ENCODE measurements around the gene PLCD3.

The PLCD3 gene

DNA sequence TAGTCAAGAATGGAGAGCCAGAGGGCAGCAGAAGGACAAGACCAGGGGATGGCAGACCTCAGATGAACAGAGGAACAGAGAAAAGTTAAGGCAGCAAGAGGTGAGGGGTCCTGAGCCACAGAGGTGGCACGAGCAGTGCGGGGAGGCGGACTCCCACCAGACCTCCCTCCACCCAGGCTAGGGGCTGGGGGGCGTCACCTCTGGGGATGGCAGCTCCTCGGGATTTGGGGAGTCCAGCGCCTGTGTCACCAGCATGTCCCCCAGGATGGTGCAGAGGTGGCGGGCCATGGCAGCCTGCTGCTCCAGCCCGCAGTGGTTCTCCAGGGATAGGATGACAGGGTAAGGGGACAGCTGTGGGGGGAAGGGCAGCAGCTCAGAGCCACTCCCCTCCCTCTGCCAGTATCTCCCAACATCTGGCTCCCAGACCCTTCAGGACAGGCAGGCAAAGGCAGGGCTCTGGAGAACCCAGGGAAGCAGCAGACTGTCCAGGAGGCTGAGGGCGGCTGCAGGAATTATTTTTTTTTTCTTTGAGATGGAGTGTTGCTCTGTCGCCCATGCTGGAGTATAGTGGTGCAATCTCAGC lies 15.8 kb downstream of the PLCD3 start:
- DNase-seq: peak; percentile 58

DNA sequence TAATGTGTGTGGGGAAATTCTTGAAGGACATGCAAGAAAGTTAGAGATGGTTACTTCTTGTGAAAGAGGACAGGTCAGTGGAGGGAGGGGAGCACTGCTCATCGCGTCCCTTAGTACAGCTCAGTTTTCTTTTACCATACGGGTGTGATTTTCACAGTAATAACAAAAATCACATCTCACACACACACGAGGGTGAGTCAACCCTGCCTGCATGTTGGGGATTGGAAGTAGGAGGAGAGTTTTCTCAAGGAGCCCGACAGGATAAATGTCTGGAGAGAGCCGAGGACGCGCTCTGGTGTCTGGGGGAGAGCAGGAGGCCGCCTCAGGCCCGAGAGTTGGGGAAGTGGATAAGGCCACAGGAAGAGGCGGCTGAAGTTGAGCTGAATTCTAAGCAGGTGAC lies 16.4 kb downstream of the PLCD3 start:
- DNase-seq: no peak

DNA sequence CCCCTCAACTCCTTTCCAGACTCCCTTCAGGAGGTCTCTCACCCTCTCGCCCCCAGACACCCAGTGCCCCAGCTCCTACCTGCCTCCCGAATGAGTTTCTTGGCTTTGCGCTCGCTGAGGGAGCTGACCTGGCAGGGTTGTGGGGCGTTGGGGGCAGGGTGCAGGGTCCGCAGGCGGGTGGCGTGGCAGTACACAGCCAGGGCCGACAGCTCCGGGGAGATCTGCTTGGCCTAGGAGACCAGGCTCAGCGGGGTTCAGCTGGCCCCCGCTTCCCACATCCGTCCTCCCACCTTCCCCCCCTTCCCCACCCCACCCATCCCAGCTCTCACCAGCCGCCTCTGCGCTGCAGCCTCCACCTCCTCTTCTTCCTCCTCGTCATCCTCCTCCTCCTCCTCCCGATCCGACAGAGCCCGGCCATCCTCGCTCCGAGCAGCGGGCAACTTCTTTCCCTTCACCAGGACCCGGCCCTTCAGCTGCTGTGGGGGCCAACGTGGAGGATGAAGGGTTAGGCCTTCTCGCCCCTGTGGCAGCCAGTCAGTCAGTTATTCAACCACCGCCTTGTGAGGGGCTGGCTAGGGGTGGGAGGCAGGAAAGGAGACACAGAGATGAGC lies 17.2 kb downstream of the PLCD3 start:
- no peak for DNase-seq

DNA sequence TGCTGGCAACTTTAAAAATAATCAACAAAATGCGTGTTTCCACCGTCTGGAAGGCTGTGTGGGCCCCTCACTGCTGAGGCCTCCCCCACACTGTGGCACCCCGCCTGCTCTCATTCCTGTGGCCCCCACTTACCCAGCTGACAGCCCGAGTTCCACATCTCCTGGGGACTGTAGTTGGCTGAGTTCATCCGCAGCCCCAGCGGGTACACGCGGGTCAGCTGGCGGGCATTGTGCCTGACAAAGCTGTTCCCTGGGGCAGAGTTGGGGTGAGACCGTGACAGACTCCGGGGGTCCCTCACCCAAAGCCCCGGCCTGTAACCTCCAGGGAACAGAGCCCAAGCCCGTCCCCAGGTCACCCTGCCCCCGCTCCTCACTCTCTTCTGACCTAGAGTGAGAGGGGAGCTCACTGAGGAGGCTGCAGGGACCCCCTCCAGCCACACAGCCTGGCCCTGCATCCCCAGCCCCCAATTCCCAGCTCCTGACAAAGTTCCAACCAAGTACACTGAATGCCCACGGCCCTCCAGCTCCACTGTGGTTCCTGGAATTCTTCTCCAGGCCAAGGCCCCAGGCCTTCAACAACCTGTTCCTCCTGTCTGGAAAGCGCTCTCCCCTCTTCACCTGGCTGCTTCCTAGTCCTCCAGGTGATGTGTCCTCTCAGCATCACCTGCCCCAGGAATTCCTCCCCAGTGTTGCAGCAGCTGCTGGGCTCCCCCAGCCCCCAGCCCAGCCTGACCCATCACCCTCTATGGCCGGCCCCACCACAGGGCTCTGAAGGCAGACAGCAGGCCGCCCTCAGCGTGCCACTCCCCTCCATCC lies 18.0 kb downstream of the PLCD3 start:
- DNase-seq: no peak

DNA sequence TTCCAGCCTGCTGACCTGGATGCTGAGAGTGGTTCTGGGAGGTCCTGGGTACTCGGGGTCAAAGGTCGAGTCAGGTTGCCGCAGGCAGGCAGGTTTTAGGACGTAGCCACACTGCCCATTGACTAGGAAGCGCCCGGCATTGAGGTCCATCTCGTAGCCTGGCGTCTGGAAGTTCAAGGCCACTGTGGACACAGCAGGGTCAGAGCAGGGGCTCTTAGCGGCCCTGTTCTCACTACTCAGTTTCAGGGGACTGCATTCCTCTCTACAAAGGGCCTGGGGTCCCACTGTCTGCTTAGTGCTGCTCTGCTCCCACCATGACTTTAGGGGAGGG lies 18.9 kb downstream of the PLCD3 start:
- DNase-seq: no peak

DNA sequence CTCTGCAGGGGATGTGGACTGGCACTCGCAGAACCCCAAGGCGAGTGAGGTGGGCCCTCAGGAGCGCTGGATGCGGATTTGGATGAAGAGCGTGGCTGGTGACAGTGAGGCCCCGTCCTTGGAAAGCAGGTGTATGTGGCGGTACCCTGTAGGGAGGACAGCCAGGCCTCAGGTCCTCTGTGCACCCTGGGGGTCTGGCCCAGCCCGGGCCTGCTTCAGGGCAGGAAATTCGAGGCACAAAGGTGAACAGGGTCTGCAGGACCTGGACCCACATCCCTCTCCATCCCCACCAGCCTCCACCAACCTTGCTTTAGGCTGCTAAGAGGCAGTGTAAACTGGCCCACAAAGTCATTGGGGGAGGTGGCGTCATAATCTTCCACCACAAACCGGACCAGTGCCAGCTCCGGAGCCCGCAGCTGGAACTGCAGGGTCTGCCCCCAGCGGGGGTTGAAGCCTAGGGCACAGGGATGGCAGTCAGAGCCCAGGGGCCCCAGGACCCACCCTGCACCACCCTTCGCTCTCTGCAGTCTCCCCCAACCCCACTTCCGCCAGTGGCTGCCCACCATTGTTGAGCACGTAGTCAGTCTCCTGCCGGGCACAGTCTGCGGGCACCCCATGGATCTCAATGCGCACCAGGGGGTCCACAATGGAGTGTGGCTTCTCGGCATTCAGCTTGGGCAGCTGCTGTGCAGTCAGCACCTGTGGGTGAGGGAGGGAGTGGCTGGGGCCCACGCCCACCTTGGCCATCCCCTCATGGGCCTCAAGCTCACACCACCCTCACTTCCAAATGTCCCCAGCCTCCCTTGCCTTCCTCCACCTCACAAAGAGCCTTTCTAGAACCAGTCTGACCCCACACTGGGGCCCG lies 19.5 kb downstream of the PLCD3 start:
- DNase-seq: no peak

DNA sequence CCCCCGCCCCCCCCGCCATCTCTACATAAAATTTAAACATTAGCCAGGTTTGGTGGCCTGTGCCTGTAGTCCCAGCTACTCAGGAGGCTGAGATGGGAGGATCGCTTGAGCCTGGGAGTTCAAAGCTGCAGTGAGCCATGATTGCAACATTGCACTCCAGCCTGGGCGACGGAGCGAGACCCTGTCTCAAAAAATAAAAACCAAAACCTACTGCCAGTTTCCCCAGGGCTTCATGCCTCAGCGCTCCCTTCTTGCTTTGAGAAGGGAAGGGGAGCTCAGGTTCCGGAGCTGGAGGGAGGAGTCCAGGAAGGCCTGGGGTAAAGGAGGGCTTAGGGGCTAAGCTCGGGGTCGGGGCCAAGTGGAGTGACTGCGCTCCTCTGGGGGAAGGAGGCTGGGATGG lies 20.5 kb downstream of the PLCD3 start:
- no peak for DNase-seq

DNA sequence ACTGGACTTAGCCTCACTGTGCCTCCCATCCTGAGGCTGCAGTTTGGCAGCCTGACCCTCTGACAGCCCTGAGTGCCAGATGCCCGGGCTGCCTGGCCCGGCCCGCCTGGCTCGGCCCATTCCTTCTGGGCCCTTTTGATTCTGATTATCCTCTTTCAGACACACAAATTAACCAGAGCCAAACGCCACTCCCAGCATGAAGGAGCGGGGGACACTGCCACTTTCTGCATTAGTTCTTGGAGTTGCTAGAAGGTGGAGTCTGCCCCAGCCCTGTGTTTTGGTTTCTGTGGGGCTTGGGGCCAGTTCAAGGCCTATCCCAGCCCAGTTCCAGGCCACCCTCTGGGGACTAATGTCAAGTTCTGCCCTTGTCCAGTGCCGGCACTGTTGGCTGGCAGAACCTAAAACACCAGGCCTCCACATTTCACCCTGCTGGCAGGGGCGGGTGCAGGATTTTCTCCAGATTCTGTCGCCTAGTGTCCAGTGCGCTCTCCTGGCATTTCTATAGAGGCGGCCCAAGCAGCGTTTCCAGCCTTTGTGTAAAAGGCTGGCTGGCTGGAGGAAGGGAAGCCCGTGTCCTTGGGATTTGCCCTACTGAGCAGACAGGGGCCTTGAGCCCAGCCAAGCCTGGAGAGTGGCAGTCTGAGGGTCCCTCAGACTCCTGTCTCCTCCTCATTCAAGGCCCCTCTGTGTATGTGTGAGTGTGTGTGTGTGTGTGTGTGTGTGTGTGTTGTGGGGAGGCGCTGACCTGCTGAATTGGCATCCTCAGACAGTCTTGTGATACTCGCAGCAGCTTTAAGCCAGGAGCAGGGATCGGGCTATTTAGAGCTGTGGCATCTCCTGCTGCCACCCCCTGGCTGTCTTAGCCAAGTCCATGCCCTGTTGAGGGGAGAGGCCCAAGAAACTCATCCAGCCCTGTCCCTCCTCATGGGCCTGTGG lies 21.4 kb downstream of the PLCD3 start:
- no peak for DNase-seq

DNA sequence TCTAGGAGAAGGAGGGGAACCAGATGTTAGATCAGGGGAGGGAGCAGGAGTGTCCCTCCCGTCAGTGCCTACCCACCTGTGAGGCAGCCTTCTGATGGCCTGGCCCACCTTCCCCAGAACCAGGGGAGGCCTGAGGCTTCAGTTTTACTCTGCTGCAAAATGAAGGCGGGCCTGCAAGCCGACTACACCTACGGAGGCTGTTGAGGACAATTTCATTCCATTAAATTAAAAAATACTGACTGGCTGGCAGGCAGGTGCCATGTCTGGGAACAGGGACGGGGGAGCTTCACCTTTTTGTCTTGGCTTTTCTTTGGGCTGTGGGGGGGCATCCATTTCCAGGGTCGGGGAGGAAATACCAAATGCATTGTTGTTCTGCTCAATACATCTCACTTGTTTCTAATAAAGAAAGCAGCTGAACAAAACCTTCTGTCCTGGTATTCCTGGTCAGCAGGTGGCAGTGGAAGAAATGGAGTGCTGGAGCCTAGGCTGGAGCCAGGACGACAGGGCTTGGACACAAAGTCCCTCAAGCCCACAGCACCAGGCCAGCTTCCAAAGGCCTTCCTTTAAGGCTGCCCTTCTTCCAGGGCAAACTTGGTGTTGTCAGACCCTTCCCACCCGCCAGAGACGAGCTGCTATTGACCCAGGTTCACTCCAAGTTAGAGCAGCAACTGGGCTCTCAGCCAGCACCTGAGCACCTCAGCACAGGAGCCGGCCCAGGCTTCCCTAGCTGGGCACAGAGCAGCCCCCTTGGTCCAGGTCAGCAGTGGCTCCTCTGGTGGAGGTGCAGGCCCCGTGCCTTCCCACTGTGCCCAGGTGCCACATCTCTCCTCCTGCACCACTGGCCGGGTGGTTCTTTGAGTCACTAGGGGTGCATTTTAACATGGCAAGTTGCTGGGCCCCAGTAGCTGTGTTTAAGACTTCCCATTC lies 23.5 kb downstream of the PLCD3 start:
- no peak for DNase-seq

DNA sequence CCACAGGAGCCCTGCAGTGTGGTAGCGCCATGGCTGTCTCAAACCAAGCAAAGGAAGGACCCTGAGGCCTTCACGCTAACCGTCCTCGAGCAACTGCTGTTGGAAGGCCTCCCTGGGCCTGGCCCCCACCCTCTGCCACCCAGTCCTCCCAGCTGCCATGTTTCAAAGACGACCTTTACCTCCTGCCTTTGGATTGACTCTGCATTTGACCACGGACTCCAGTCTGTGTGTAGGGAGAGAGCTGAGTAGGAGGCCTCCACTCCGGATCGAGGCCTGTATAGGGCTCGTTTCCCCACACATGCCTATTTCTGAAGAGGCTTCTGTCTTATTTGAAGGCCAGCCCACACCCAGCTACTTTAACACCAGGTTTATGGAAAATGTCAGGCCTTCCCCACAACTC lies 24.3 kb downstream of the PLCD3 start:
- no peak for DNase-seq

DNA sequence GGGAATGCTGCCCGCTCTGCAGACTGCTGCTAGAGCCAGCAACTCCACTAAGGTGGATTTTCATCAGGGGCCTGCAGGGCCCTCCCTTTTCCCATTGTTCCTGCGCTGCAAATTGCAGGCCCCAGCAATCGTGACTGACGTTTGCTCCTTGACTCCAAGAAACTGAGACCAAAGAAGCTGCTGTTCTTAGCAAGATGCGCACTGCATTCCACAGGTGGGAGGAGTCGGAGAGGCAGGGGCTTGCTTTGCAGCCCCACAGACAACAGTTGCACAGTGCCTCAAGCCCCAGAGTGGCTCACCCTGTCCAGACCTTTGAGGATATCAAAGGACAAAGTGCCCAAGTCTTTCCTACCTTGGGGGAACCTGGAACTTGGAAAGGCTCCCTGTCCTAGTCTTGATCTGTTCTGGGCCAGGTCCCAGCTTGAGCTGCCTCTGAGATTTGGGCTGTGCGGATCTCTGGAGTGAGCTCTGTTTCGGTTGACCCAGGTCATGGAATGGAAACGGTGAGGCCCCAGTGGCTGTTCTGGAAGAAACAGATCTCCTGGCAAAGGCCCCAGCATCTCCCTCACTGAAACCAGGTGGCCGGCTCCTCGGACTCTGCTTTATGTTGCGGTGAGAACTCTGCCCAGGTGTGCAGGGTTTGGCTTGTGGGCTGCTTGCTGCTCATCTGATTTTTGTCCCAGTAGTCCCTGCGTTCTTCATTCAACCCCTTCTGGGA lies 24.9 kb downstream of the PLCD3 start:
- DNase-seq: no peak

DNA sequence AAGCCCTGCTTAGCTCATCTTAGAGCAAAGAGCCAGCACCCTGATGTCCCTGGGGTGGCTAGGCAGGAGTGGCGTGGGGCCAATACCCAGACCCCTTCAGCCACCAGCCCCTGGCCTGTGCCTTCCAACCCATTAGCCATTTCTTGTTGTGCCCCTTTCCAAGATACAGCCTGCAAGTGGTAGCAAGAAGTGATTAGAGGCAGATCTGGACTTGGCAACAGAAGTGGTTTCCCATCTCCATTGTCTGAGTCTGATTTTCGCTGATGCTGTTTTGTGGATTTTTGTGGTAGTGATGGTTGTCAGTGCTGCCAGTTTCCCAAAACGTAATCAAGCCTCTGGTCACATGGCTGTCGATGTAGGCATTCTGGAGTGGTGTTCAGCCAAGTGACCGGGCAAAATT lies 25.7 kb downstream of the PLCD3 start:
- no peak for DNase-seq

DNA sequence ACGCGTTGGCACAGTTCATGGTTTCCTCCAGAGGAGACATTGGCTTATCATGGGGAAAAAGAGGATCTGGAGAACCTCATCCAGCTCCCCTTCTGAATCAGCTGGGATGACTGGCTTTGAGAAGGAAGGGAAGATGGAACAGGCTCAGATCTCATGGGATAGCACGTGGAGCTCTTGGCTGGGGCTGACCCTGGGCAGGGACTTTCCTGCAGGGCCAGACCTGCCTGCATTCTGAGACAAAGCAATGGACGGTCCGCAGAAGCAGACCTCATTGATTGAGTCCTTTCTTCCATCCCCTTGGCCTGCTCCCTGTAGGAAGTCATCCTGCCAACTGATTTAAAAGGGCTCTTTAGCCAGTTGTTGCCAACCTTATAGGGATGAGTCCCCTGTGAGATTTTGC lies 26.2 kb downstream of the PLCD3 start:
- no peak for DNase-seq

DNA sequence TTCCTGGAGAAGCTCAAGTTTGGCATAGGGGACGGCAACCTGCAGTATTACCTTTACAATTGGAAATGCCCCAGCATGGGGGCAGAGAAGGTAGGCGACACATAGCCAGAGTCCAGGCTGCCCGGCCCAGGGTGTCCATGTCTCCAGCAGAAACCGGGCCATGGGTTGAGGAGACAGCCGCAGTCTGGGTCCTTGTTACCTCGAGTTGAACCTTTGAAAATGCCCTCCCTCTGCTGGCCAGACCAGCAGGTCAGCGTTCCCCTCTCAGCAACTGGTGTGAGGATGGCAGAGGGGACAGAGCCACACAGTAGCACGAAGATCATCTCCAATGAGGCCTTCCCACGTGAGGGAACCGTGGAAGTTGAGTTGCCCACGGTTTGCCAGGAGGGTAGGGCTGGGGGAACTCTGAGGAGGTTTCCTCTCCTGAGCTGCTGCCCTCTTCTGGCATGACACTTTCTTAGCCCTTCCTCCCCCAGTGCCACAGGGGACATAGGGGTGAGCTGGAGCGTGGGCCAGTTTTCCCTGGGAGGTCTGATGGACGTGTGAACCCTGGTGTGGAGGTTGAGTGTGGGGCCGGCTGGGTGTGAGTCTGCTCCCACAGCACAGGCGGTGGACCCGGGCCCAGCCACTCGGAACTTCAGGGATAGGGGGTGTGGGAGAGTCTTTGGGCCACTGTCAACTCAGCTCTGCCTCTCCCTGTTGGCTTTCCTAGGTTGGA lies 27.2 kb downstream of the PLCD3 start:
- DNase-seq: no peak

DNA sequence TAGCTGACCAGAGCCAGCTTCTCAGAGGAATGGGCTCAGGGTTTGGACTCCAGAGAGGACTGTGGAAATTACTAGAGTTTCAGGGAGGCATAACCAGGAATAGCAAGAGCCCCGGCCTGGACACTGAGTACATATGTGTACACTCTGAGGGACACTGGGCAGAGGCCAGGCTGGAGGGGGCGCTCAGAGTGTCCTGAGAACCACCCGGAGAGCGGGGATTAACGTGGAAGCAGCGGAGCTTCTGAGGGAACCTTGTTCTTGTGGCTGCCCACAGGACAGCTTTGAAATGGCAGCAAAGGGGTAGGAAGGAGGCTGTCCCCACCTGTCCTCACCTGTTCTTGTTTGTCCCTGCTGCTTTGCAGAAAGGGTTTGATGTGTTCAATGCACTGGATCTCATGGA lies 27.8 kb downstream of the PLCD3 start:
- DNase-seq: no peak

DNA sequence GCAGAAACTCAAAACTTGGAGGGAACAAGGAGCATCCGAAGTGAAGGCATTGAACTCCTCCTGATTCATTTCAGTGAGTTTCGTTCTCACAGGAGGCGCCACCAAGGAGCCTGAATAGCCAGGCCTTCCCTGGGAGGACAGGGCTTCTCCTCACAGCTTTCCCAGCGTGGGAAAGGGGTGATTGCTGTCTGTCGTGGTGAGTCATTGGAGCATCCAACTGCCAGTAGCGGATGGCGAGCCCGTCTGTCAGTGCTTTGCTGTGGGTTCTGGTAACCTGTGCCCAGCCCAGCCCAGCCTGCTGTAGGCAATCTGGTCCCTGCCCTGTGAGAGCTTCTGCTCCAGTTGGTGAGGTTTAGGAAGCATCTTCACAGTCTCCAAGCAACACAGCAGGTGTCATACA lies 28.3 kb downstream of the PLCD3 start:
- no peak for DNase-seq

DNA sequence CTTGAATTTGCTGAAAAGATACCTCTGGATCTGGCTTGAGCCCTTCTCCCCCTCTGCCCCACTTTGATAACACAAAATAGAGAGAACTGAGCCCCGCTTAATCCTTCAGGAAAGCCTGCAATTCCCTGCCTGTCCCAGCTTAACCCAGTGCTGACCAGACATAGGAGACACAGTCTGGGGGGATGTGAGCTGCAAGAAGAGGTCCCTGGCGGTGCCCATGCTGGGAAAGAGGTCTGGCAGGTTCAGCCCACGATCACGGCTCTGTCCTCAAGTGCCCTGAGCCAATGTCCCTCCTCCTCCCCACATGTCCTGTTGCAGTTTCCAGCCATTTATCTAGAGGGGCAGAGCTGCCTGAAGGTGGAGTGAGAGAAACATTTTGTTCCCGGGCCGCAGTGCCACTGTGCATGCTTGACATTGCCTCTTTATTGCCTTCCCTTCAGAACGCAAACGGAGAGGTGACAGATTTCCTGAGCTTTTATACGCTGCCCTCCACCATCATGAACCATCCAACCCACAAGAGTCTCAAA lies 29.0 kb downstream of the PLCD3 start:
- DNase-seq: no peak

DNA sequence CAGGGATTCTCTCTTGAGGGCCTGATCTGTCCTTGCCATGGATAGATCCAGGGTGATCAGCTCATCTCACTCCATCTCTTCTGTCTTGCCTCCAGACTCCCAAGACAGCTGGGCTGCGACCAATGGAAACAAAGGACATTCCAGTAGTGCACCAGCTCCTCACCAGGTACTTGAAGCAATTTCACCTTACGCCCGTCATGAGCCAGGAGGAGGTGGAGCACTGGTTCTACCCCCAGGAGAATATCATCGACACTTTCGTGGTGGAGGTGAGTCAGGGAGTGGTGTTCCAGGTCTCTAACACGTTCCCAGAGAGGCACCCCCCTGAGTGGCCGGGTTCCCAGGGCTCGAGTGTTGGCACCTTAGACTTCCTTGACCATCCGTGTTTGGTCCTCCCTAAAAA lies 29.5 kb downstream of the PLCD3 start:
- DNase-seq: no peak

All from NCI-H524 treated with DMSO at 0.1 percent for 48 hours (cell line).